Measurements from ENCODE around the gene PRKCH. TPM values are rescaled to one million over a fixed set of nuclear protein-coding genes. Genes with fewer than 3 reads are reported as not detected.

The PRKCH gene
- total RNA-seq, 1 donor from 2014 or later: 20.2 TPM

GRCh38 chr14:61477712-61478462, 156.5 kb downstream of the PRKCH start:
- Histone ChIP-seq H3K4me3 (no peak overlapping the region), H3K27ac (peak overlapping the region; percentile 82 to 86), H3K4me1 (peaks cover 21 to 32% of the 10 kb centered on the region in 2 donors), H3K9me3 (no peaks in the 10 kb centered on the region), H3K27me3 (no peaks in the 10 kb centered on the region), H3K36me3 (no peaks in the 10 kb centered on the region)
- peak; percentile 81 to 94 for DNase-seq (ENCODE audit: low spot score in 2 of 2)
- intact Hi-C loops (cut with DNase I): loop anchor here (2.0 to 5.0 kb wide), 5 partner anchors 25 to 109 kb away; no protein-coding TSS in a partner anchor
- TF ChIP-seq CTCF (IDR thresholded peaks at IDR 0.05): no peak

- H3K36me3 ChIP-seq: no peaks in the 10 kb centered on the region
- peak overlapping the region; percentile 82 to 86 for H3K27ac ChIP-seq
- peaks cover 21 to 32% of the 10 kb centered on the region in 2 donors for H3K4me1 ChIP-seq
- intact Hi-C loops (cut with DNase I): loop anchor here (2.0 to 5.0 kb wide), 4 partner anchors 24 to 108 kb away; no protein-coding TSS in a partner anchor
- no peak overlapping the region for H3K4me3 ChIP-seq
- TF ChIP-seq CTCF (IDR thresholded peaks at IDR 0.05): no peak
- DNase-seq (ENCODE audit: low spot score in 2 of 2): no peak
- no peaks in the 10 kb centered on the region for H3K27me3 ChIP-seq
- no peaks in the 10 kb centered on the region for H3K9me3 ChIP-seq
These were observed 157.6 kb downstream of the PRKCH start for GRCh38 chr14:61478971-61479473.

GRCh38 chr14:61479746-61480502, 158.5 kb downstream of the PRKCH start:
- no peak overlapping the region for H3K4me3 ChIP-seq
- no peak for TF ChIP-seq CTCF (IDR thresholded peaks at IDR 0.05)
- DNase-seq (ENCODE audit: low spot score in 2 of 2): no peak
- intact Hi-C loops (cut with DNase I): loop anchor here (2.0 to 5.0 kb wide), 4 partner anchors 23 to 107 kb away; no protein-coding TSS in a partner anchor
- peaks cover 21 to 32% of the 10 kb centered on the region in 2 donors for H3K4me1 ChIP-seq
- no peaks in the 10 kb centered on the region for H3K27me3 ChIP-seq
- H3K27ac ChIP-seq: peak overlapping the region; percentile 82 to 86
- no peaks in the 10 kb centered on the region for H3K36me3 ChIP-seq
- H3K9me3 ChIP-seq: no peaks in the 10 kb centered on the region

GRCh38 chr14:61480704-61481285, 159.4 kb downstream of the PRKCH start:
- Histone ChIP-seq H3K27me3 (no peaks in the 10 kb centered on the region), H3K4me3 (no peak overlapping the region), H3K36me3 (no peaks in the 10 kb centered on the region), H3K9me3 (no peaks in the 10 kb centered on the region), H3K27ac (no peak overlapping the region), H3K4me1 (peaks cover 21 to 31% of the 10 kb centered on the region in 2 donors)
- DNase-seq (ENCODE audit: low spot score in 2 of 2): no peak
- TF ChIP-seq CTCF (IDR thresholded peaks at IDR 0.05): no peak
- intact Hi-C loops (cut with DNase I): no loop called here

GRCh38 chr14:61481701-61482100, 160.3 kb downstream of the PRKCH start:
- H3K4me1 ChIP-seq: peaks cover 15 to 22% of the 10 kb centered on the region in 2 donors
- no peak overlapping the region for H3K27ac ChIP-seq
- DNase-seq (ENCODE audit: low spot score in 2 of 2): no peak
- TF ChIP-seq CTCF (IDR thresholded peaks at IDR 0.05): no peak
- no peak overlapping the region for H3K4me3 ChIP-seq
- no peaks in the 10 kb centered on the region for H3K27me3 ChIP-seq
- H3K36me3 ChIP-seq: no peaks in the 10 kb centered on the region
- no peaks in the 10 kb centered on the region for H3K9me3 ChIP-seq
- intact Hi-C loops (cut with DNase I): no loop called here

Measured in ascending aorta (tissue), 2 donors.